GM12878 (cell line): ENCODE measurements around the gene FAM217B. TPM values are rescaled to one million over a fixed set of nuclear protein-coding genes. Genes with fewer than 3 reads are reported as not detected.

ENCODE experiments used
- ATAC-seq: fragments of 200-7000 bp; cut with Tn5 transposase; 3 replicates; pipeline ENCODE4 v1.9.1; 2020; ENCODE audit warnings: mild to moderate bottlenecking, moderate library complexity
- BruUV-seq: library from RNA; stranded (reverse); fragments of 400-500 nt; replicated peaks from 2 replicates; lab custom pipeline; 2021; lab: Mats Ljungman, UMichigan
- CTCF ChIA-PET: fragments of 300-600 bp; sonication (Branson Sonifier 250); formaldehyde crosslinking; extraction: SDS; loops from one replicate; lab custom pipeline; 2021; ENCODE audit warnings: inconsistent platforms; lab: Yijun Ruan, JAX
- POLR2A ChIA-PET: fragments of 350-600 bp; formaldehyde crosslinking; extraction: SDS; loops from one replicate; lab custom pipeline; 2021; ENCODE audit warnings: inconsistent platforms; lab: Charles Lee
- RAD21 ChIA-PET: fragments of 300-600 bp; sonication (Branson Sonifier 250); formaldehyde crosslinking; loops from one replicate; lab custom pipeline; 2023; ENCODE audit warnings: antibody characterized with exemption; ENCODE audit not compliant: unreplicated experiment; lab: Charles Lee
- SMC1A ChIA-PET: fragments of 300-600 bp; sonication (Branson Sonifier 250); formaldehyde crosslinking; loops from one replicate; lab custom pipeline; 2023; ENCODE audit not compliant: unreplicated experiment, uncharacterized antibody; lab: Charles Lee
- DNase-seq: peaks from one replicate; pipeline ENCODE4 v3.0.0-alpha.2; 2011; ENCODE audit warnings: low read depth, low spot score
- FAIRE-seq: peaks from 3 replicates; lab custom pipeline; 2011; peaks lifted over from hg19 to GRCh38; lab: Jason Lieb, UNC
- H2AFZ ChIP-seq: 2 replicates; pipeline ENCODE4 v1.6.0; 2011; ENCODE audit warnings: low read depth, low read length, control low read depth; ENCODE audit not compliant: control insufficient read depth
- H3K27ac ChIP-seq: 2 replicates; pipeline ENCODE4 v1.5.1; 2011; ENCODE audit warnings: control low read depth; ENCODE audit not compliant: control insufficient read depth, insufficient read depth
- H3K27me3 ChIP-seq, 2 experiments: replicated peaks in 1 of 2; 2 replicates each; pipeline versions ENCODE4 v1.6.0 to v1.6.1; 2011; ENCODE audit warnings: low read length in 1 of 2; ENCODE audit not compliant: control insufficient read depth in 2 of 2, insufficient read depth in 2 of 2
- H3K36me3 ChIP-seq, 2 experiments: 2 replicates each; pipeline ENCODE4 v1.5.1; 2011; ENCODE audit warnings: low read length in 1 of 2; ENCODE audit not compliant: control insufficient read depth in 2 of 2, insufficient read depth in 2 of 2
- H3K4me1 ChIP-seq: 2 replicates; pipeline ENCODE4 v1.6.1; 2011; ENCODE audit warnings: mild to moderate bottlenecking, low read length, moderate library complexity, mixed read lengths; ENCODE audit not compliant: control insufficient read depth, insufficient read depth
- H3K4me2 ChIP-seq: 2 replicates; pipeline ENCODE4 v1.6.0; 2011; ENCODE audit warnings: control low read depth; ENCODE audit not compliant: control insufficient read depth, insufficient read depth
- H3K4me3 ChIP-seq: fragments of 200-600 bp; sonication (generic); 2 replicates; pipeline ENCODE4 v1.5.1; 2016
- H3K79me2 ChIP-seq: 2 replicates; pipeline ENCODE4 v1.6.0; 2011; ENCODE audit warnings: low read length; ENCODE audit not compliant: control insufficient read depth, insufficient read depth
- H3K9ac ChIP-seq: 2 replicates; pipeline ENCODE4 v1.8.0; 2011; ENCODE audit warnings: low read length, control low read depth, mixed read lengths; ENCODE audit not compliant: control insufficient read depth, insufficient read depth
- H3K9me3 ChIP-seq: replicated peaks from 3 replicates; pipeline ENCODE4 v1.5.1; 2011; ENCODE audit warnings: mild to moderate bottlenecking, low read length; ENCODE audit not compliant: control insufficient read depth, insufficient read depth
- H4K20me1 ChIP-seq: 2 replicates; pipeline ENCODE4 v1.6.0; 2011; ENCODE audit not compliant: control insufficient read depth, insufficient read depth
- BMI1 ChIP-seq: fragments of 450-650 bp; IDR thresholded peaks from 2 replicates; pipeline ENCODE4 v1.6.1; 2016; ENCODE audit warnings: mild to moderate bottlenecking, moderate library complexity, borderline replicate concordance
- PML ChIP-seq: IDR thresholded peaks from 2 replicates; pipeline ENCODE4 v1.6.1; 2012; ENCODE audit warnings: low read length, inconsistent platforms
- RFX5 ChIP-seq: IDR thresholded peaks from 2 replicates; pipeline ENCODE4 v1.6.1; 2011; ENCODE audit warnings: low read depth, low read length, improper control_type of control experiment
- SMARCA5 ChIP-seq: fragments of 450-650 bp; IDR thresholded peaks from 2 replicates; pipeline ENCODE4 v1.6.1; 2017; ENCODE audit warnings: mild to moderate bottlenecking
- WGBS: methylation state at CpG from one replicate; pipeline ENCODE4 v1.1.6; 2016; ENCODE audit warnings: low lambda C conversion rate; ENCODE audit not compliant: insufficient replicate concordance, insufficient coverage; ENCODE audit errors: missing lambda C conversion rate; 5-methylcytosine and 5-hydroxymethylcytosine counted together
- in situ Hi-C: fragments of 300-500 bp; cut with MboI; formaldehyde crosslinking; loops from 9 replicates; pipeline ENCODE4 v1.14.3; 2018; ENCODE audit warnings: mixed read lengths
- intact Hi-C: fragments of 100-400 bp; cut with micrococcal nuclease; formaldehyde crosslinking; loops from one replicate; pipeline ENCODE4 v1.14.2; 2022; ENCODE audit not compliant: unreplicated experiment
- polyA plus RNA-seq, 11 experiments: library from polyadenylated mRNA; depleted of rRNA in 4 of 11; unstranded in 6 of 11; stranded (reverse) in 5 of 11; fragments of >200 nt; fragmentation: Nextera tagmentation in 4 of 11; fragmentation: Illumina TruSeq in 1 of 11; extraction: Ambion mirVana in 4 of 11; extraction: Trizol in 1 of 11; gene quantifications; 1 replicate in 1 of 11; 2 replicates in 10 of 11; pipeline versions ENCODE4 v1.2.1 to v1.2.3, GENCODE V29; 2011 to 2016; ENCODE audit warnings: inconsistent platforms in 2 of 11, missing spikeins in 2 of 11, low read depth in 1 of 11
- total RNA-seq, 4 experiments: library from RNA; depleted of rRNA in 3 of 4; stranded (reverse); fragments of >200 nt in 3 of 4; fragmentation: Illumina TruSeq in 1 of 4; extraction: Trizol in 1 of 4; gene quantifications; 2 replicates each; pipeline versions ENCODE4 v1.2.1 to v1.2.3, GENCODE V29; 2013 to 2021
- TF ChIP-seq, protein P1 (sequence below): fragments of 450-650 bp; IDR thresholded peaks from 2 replicates; pipeline ENCODE4 v1.6.1; 2016; ENCODE audit warnings: mild to moderate bottlenecking
- TF ChIP-seq, protein P2 (sequence below): fragments of 150-350 bp; IDR thresholded peaks from 2 replicates; pipeline ENCODE4 v1.6.1; 2016; ENCODE audit warnings: low read depth, low read length

Gene FAM217B
- total and polyA plus RNA-seq, 10 of the 15 experiments (the other 5 are each of a cell fraction or from before 2014, with no cell fraction given), result 6.3 to 18.3 (median 10.6) TPM

DNA sequence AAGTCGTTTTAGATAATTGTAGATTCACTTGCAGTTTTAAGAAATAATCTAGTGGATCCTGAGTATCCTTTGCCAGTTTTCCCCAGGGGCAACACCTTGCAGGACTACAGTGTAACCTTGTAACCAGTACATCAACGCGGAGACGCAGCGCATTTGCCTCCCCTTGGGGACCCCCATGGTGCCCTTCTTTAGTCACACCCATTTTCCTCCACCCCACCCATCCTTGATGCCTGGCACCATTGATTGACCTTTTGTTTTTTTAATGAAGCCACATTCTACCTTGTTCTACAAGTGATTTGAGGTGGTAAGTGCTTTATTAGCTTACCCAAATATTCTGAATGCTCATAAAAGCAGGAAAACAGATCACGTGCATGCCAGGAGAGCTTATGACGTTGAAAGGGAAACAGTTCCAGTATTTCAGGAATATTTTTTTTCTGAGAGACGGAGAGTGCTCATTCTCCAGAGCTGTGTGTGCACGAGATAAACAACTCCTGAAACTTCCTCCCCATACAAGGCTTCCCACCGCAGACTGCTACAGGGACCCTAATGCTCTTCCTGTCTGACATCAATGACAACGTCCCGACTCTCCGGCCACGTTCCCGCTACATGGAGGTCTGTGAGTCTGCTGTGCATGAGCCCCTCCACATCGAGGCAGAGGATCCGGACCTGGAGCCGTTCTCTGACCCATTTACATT, 53.7 kb downstream of the FAM217B start:
- Histone ChIP-seq H3K79me2 (no peaks in the 10 kb centered on the region), H3K36me3 (no peaks in the 10 kb centered on the region), H3K9ac (no peak overlapping the region), H3K4me3 (no peak overlapping the region), H4K20me1 (no peaks in the 10 kb centered on the region), H3K4me1 (no peaks in the 10 kb centered on the region), H3K27ac (no peak overlapping the region), H3K9me3 (no peaks in the 10 kb centered on the region), H2AFZ (no peak overlapping the region)
- ChIA-PET RAD21 (interaction anchor here (0.8 kb wide), 1 partner anchor 56 kb away, joined by 3 read pairs; no protein-coding TSS in a partner anchor), SMC1A (interaction anchor here (0.5 to 1.1 kb wide), 2 partner anchors 45 to 58 kb away, joined by 3 read pairs; no protein-coding TSS in a partner anchor), CTCF (no interaction called here)
- no peak for FAIRE-seq
- intact Hi-C loops, result no loop called here
- no peak for DNase-seq
- TF ChIP-seq, protein P1, sequence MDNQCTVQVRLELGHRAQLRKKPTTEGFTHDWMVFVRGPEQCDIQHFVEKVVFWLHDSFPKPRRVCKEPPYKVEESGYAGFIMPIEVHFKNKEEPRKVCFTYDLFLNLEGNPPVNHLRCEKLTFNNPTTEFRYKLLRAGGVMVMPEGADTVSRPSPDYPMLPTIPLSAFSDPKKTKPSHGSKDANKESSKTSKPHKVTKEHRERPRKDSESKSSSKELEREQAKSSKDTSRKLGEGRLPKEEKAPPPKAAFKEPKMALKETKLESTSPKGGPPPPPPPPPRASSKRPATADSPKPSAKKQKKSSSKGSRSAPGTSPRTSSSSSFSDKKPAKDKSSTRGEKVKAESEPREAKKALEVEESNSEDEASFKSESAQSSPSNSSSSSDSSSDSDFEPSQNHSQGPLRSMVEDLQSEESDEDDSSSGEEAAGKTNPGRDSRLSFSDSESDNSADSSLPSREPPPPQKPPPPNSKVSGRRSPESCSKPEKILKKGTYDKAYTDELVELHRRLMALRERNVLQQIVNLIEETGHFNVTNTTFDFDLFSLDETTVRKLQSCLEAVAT, result no peak
- TF ChIP-seq PML (no peak), RFX5 (no peak), BMI1 (no peak), SMARCA5 (no peak)
- TF ChIP-seq, protein P2, sequence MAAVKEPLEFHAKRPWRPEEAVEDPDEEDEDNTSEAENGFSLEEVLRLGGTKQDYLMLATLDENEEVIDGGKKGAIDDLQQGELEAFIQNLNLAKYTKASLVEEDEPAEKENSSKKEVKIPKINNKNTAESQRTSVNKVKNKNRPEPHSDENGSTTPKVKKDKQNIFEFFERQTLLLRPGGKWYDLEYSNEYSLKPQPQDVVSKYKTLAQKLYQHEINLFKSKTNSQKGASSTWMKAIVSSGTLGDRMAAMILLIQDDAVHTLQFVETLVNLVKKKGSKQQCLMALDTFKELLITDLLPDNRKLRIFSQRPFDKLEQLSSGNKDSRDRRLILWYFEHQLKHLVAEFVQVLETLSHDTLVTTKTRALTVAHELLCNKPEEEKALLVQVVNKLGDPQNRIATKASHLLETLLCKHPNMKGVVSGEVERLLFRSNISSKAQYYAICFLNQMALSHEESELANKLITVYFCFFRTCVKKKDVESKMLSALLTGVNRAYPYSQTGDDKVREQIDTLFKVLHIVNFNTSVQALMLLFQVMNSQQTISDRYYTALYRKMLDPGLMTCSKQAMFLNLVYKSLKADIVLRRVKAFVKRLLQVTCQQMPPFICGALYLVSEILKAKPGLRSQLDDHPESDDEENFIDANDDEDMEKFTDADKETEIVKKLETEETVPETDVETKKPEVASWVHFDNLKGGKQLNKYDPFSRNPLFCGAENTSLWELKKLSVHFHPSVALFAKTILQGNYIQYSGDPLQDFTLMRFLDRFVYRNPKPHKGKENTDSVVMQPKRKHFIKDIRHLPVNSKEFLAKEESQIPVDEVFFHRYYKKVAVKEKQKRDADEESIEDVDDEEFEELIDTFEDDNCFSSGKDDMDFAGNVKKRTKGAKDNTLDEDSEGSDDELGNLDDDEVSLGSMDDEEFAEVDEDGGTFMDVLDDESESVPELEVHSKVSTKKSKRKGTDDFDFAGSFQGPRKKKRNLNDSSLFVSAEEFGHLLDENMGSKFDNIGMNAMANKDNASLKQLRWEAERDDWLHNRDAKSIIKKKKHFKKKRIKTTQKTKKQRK, result no peak
- TF ChIP-seq, all 136 proteins: peak for 0
- ATAC-seq, result no peak
- in situ Hi-C loops, result no loop called here
- WGBS, result 32% methylated on average over 18 of the region's 18 CpGs
- Histone ChIP-seq H3K4me2 (no peak overlapping the region), H3K27me3 (no peaks in the 10 kb centered on the region)
- POLR2A ChIA-PET, result no interaction called here
- BruUV-seq, result no TSS peak
